HEK293 (cell line): Measurements from ENCODE around the gene DDX42.
A peak's percentile ranks its signal among the peaks of the same experiment; 100 is the strongest.

ENCODE experiments used
- BCL11A ChIP-seq: fragments of 450-650 bp; formaldehyde crosslinking; IDR thresholded peaks from 2 replicates; pipeline ENCODE4 v1.5.1; 2016; ENCODE audit warnings: low read depth, missing biosample characterization, missing genetic modification characterization
- FEZF1 ChIP-seq: fragments of 450-650 bp; formaldehyde crosslinking; IDR thresholded peaks from 2 replicates; pipeline ENCODE4 v1.5.1; 2016; ENCODE audit warnings: missing biosample characterization, missing genetic modification characterization
- GFI1B ChIP-seq: fragments of 450-650 bp; formaldehyde crosslinking; IDR thresholded peaks from 2 replicates; pipeline ENCODE4 v1.5.1; 2016; ENCODE audit warnings: missing biosample characterization, missing genetic modification characterization
- MEIS1 ChIP-seq: sonication (generic); formaldehyde crosslinking; IDR thresholded peaks from 2 replicates; pipeline ENCODE4 v1.8.1; 2022; ENCODE audit warnings: missing genetic modification reagents, mild to moderate bottlenecking, borderline replicate concordance
- ZFP37 ChIP-seq: fragments of 450-650 bp; formaldehyde crosslinking; IDR thresholded peaks from 2 replicates; pipeline ENCODE4 v1.5.1; 2016; ENCODE audit warnings: missing biosample characterization, missing genetic modification characterization
- ZNF114 ChIP-seq: fragments of 450-650 bp; formaldehyde crosslinking; IDR thresholded peaks from 2 replicates; pipeline ENCODE4 v1.5.0; 2017; ENCODE audit warnings: missing biosample characterization, missing genetic modification characterization
- ZNF157 ChIP-seq: fragments of 450-650 bp; formaldehyde crosslinking; IDR thresholded peaks from 2 replicates; pipeline ENCODE4 v1.5.1; 2016; ENCODE audit warnings: missing biosample characterization, missing genetic modification characterization
- ZNF184 ChIP-seq: fragments of 450-650 bp; IDR thresholded peaks from 2 replicates; pipeline ENCODE4 v1.5.1; 2018; ENCODE audit warnings: missing biosample characterization, mild to moderate bottlenecking, missing genetic modification characterization
- ZNF239 ChIP-seq: fragments of 450-650 bp; formaldehyde crosslinking; IDR thresholded peaks from 2 replicates; pipeline ENCODE4 v1.5.1; 2016; ENCODE audit warnings: missing biosample characterization, missing genetic modification characterization
- ZNF341 ChIP-seq: fragments of 450-650 bp; formaldehyde crosslinking; IDR thresholded peaks from 2 replicates; pipeline ENCODE4; 2016; ENCODE audit warnings: low read depth, missing biosample characterization, missing genetic modification characterization
- ZNF423 ChIP-seq: fragments of 450-650 bp; formaldehyde crosslinking; IDR thresholded peaks from 2 replicates; pipeline ENCODE4 v1.5.1; 2016; ENCODE audit warnings: missing biosample characterization, missing genetic modification characterization
- ZNF473 ChIP-seq: fragments of 450-650 bp; formaldehyde crosslinking; IDR thresholded peaks from 2 replicates; pipeline ENCODE4 v1.5.1; 2017; ENCODE audit warnings: missing biosample characterization, missing genetic modification characterization
- ZNF501 ChIP-seq: fragments of 450-650 bp; formaldehyde crosslinking; IDR thresholded peaks from 2 replicates; pipeline ENCODE4 v1.5.1; 2016; ENCODE audit warnings: missing biosample characterization, missing genetic modification characterization
- ZNF514 ChIP-seq: fragments of 450-650 bp; formaldehyde crosslinking; IDR thresholded peaks from 2 replicates; pipeline ENCODE4 v1.5.1; 2016; ENCODE audit warnings: missing biosample characterization, missing genetic modification characterization
- ZNF624 ChIP-seq: fragments of 450-650 bp; formaldehyde crosslinking; IDR thresholded peaks from 2 replicates; pipeline ENCODE4 v1.5.1; 2017; ENCODE audit warnings: missing biosample characterization, missing genetic modification characterization
- ZNF664 ChIP-seq: fragments of 450-650 bp; formaldehyde crosslinking; IDR thresholded peaks from 2 replicates; pipeline ENCODE4 v1.5.1; 2016; ENCODE audit warnings: missing biosample characterization, missing genetic modification characterization
- ZNF76 ChIP-seq: fragments of 450-650 bp; formaldehyde crosslinking; IDR thresholded peaks from 2 replicates; pipeline ENCODE4; 2016; ENCODE audit warnings: low read depth, missing biosample characterization, missing genetic modification characterization, borderline replicate concordance
- ZNF791 ChIP-seq: fragments of 450-650 bp; formaldehyde crosslinking; IDR thresholded peaks from 2 replicates; pipeline ENCODE4 v1.5.1; 2016; ENCODE audit warnings: missing biosample characterization, missing genetic modification characterization
- TF ChIP-seq, protein P1 (sequence below): fragments of 450-650 bp; formaldehyde crosslinking; conservative IDR thresholded peaks from 2 replicates; pipeline ENCODE4 v1.5.1; 2016; ENCODE audit warnings: low read depth, missing biosample characterization, missing genetic modification characterization
- TF ChIP-seq, protein P2 (sequence below): fragments of 450-650 bp; formaldehyde crosslinking; IDR thresholded peaks from 2 replicates; pipeline ENCODE4 v1.5.1; 2016; ENCODE audit warnings: missing biosample characterization, missing genetic modification characterization
- TF ChIP-seq, protein P3 (sequence below): fragments of 450-650 bp; formaldehyde crosslinking; IDR thresholded peaks from 2 replicates; pipeline ENCODE4 v1.5.1; 2016; ENCODE audit warnings: missing biosample characterization, missing genetic modification characterization
- TF ChIP-seq, protein P4 (sequence below): fragments of 450-650 bp; formaldehyde crosslinking; IDR thresholded peaks from 2 replicates; pipeline ENCODE4 v1.5.1; 2017; ENCODE audit warnings: missing biosample characterization, missing genetic modification characterization
- TF ChIP-seq, protein P5 (sequence below): fragments of 450-650 bp; formaldehyde crosslinking; IDR thresholded peaks from 2 replicates; pipeline ENCODE4 v1.5.1; 2016; ENCODE audit warnings: missing biosample characterization, missing genetic modification characterization
- TF ChIP-seq, protein P6 (sequence below): fragments of 450-650 bp; formaldehyde crosslinking; IDR thresholded peaks from 2 replicates; pipeline ENCODE4 v1.5.1; 2016; ENCODE audit warnings: missing biosample characterization, missing genetic modification characterization, borderline replicate concordance

Gene DDX42

GRCh38 chr17:63773272-63774140, 464 bp upstream of the DDX42 start, which contains the start of gene CCDC47 (continued):
- TF ChIP-seq ZNF514 (tag by site-specific recombination): no peak
- TF ChIP-seq, protein P1, sequence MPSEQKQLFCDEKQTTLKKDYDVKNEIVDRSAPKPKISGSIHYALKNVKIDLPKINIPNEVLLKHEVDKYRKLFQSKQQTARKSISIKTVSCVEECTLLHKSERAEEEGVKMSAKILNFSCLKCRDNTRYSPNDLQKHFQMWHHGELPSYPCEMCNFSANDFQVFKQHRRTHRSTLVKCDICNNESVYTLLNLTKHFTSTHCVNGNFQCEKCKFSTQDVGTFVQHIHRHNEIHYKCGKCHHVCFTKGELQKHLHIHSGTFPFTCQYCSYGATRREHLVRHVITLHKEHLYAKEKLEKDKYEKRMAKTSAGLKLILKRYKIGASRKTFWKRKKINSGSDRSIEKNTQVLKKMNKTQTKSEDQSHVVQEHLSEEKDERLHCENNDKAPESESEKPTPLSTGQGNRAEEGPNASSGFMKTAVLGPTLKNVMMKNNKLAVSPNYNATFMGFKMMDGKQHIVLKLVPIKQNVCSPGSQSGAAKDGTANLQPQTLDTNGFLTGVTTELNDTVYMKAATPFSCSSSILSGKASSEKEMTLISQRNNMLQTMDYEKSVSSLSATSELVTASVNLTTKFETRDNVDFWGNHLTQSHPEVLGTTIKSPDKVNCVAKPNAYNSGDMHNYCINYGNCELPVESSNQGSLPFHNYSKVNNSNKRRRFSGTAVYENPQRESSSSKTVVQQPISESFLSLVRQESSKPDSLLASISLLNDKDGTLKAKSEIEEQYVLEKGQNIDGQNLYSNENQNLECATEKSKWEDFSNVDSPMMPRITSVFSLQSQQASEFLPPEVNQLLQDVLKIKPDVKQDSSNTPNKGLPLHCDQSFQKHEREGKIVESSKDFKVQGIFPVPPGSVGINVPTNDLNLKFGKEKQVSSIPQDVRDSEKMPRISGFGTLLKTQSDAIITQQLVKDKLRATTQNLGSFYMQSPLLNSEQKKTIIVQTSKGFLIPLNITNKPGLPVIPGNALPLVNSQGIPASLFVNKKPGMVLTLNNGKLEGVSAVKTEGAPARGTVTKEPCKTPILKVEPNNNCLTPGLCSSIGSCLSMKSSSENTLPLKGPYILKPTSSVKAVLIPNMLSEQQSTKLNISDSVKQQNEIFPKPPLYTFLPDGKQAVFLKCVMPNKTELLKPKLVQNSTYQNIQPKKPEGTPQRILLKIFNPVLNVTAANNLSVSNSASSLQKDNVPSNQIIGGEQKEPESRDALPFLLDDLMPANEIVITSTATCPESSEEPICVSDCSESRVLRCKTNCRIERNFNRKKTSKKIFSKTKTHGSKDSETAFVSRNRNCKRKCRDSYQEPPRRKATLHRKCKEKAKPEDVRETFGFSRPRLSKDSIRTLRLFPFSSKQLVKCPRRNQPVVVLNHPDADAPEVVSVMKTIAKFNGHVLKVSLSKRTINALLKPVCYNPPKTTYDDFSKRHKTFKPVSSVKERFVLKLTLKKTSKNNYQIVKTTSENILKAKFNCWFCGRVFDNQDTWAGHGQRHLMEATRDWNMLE (tag by site-specific recombination): peak; percentile 97
- TF ChIP-seq ZNF791 (tag by site-specific recombination): no peak
- TF ChIP-seq ZNF239: no peak
- TF ChIP-seq, protein P2, sequence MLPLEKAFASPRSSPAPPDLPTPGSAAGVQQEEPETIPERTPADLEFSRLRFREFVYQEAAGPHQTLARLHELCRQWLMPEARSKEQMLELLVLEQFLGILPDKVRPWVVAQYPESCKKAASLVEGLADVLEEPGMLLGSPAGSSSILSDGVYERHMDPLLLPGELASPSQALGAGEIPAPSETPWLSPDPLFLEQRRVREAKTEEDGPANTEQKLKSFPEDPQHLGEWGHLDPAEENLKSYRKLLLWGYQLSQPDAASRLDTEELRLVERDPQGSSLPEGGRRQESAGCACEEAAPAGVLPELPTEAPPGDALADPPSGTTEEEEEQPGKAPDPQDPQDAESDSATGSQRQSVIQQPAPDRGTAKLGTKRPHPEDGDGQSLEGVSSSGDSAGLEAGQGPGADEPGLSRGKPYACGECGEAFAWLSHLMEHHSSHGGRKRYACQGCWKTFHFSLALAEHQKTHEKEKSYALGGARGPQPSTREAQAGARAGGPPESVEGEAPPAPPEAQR (tag by site-specific recombination): no peak; the same call in 1 of the 2 replicates
- TF ChIP-seq, protein P3, sequence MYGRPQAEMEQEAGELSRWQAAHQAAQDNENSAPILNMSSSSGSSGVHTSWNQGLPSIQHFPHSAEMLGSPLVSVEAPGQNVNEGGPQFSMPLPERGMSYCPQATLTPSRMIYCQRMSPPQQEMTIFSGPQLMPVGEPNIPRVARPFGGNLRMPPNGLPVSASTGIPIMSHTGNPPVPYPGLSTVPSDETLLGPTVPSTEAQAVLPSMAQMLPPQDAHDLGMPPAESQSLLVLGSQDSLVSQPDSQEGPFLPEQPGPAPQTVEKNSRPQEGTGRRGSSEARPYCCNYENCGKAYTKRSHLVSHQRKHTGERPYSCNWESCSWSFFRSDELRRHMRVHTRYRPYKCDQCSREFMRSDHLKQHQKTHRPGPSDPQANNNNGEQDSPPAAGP: peak; percentile 77
- TF ChIP-seq, protein P4, sequence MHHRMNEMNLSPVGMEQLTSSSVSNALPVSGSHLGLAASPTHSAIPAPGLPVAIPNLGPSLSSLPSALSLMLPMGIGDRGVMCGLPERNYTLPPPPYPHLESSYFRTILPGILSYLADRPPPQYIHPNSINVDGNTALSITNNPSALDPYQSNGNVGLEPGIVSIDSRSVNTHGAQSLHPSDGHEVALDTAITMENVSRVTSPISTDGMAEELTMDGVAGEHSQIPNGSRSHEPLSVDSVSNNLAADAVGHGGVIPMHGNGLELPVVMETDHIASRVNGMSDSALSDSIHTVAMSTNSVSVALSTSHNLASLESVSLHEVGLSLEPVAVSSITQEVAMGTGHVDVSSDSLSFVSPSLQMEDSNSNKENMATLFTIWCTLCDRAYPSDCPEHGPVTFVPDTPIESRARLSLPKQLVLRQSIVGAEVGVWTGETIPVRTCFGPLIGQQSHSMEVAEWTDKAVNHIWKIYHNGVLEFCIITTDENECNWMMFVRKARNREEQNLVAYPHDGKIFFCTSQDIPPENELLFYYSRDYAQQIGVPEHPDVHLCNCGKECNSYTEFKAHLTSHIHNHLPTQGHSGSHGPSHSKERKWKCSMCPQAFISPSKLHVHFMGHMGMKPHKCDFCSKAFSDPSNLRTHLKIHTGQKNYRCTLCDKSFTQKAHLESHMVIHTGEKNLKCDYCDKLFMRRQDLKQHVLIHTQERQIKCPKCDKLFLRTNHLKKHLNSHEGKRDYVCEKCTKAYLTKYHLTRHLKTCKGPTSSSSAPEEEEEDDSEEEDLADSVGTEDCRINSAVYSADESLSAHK (tag by site-specific recombination): no peak
- no peak for TF ChIP-seq ZNF114 (tag by site-specific recombination)
- no peak for TF ChIP-seq MEIS1 (CRISPR knock-in tag)
- no peak for TF ChIP-seq ZNF473
- TF ChIP-seq ZFP37: 0 out of 2 replicates have a peak, but pooled peaks have one; percentile 13
- no peak for TF ChIP-seq ZNF157 (tag by site-specific recombination)
- TF ChIP-seq, protein P5, sequence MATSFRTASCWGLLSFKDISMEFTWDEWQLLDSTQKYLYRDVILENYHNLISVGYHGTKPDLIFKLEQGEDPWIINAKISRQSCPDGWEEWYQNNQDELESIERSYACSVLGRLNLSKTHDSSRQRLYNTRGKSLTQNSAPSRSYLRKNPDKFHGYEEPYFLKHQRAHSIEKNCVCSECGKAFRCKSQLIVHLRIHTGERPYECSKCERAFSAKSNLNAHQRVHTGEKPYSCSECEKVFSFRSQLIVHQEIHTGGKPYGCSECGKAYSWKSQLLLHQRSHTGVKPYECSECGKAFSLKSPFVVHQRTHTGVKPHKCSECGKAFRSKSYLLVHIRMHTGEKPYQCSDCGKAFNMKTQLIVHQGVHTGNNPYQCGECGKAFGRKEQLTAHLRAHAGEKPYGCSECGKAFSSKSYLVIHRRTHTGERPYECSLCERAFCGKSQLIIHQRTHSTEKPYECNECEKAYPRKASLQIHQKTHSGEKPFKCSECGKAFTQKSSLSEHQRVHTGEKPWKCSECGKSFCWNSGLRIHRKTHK: no peak
- no peak for TF ChIP-seq ZNF664 (tag by site-specific recombination)
- no peak for TF ChIP-seq ZNF624 (tag by site-specific recombination)
- TF ChIP-seq ZNF184 (tag by site-specific recombination): peak; percentile 58; the same call in 1 of the 2 replicates
- TF ChIP-seq ZNF423 (tag by site-specific recombination): no peak
- peak; percentile 88 for TF ChIP-seq ZNF76 (tag by site-specific recombination)
- no peak for TF ChIP-seq FEZF1 (tag by site-specific recombination)
- peak; percentile 78; the same call in 1 of the 2 replicates for TF ChIP-seq BCL11A (tag by site-specific recombination)
- no peak for TF ChIP-seq ZNF341 (tag by site-specific recombination)
- TF ChIP-seq GFI1B: no peak
- TF ChIP-seq ZNF501 (tag by site-specific recombination): no peak; the same call in none of the 2 replicates
- TF ChIP-seq, protein P6, sequence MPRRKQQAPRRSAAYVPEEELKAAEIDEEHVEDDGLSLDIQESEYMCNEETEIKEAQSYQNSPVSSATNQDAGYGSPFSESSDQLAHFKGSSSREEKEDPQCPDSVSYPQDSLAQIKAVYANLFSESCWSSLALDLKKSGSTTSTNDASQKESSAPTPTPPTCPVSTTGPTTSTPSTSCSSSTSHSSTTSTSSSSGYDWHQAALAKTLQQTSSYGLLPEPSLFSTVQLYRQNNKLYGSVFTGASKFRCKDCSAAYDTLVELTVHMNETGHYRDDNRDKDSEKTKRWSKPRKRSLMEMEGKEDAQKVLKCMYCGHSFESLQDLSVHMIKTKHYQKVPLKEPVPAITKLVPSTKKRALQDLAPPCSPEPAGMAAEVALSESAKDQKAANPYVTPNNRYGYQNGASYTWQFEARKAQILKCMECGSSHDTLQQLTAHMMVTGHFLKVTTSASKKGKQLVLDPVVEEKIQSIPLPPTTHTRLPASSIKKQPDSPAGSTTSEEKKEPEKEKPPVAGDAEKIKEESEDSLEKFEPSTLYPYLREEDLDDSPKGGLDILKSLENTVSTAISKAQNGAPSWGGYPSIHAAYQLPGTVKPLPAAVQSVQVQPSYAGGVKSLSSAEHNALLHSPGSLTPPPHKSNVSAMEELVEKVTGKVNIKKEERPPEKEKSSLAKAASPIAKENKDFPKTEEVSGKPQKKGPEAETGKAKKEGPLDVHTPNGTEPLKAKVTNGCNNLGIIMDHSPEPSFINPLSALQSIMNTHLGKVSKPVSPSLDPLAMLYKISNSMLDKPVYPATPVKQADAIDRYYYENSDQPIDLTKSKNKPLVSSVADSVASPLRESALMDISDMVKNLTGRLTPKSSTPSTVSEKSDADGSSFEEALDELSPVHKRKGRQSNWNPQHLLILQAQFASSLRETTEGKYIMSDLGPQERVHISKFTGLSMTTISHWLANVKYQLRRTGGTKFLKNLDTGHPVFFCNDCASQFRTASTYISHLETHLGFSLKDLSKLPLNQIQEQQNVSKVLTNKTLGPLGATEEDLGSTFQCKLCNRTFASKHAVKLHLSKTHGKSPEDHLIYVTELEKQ: no peak
